ENCODE results near the gene ACSL1. TPM values are rescaled to one million over a fixed set of nuclear protein-coding genes. Genes with fewer than 3 reads are reported as not detected.

Gene ACSL1
- total RNA-seq, 1 donor from 2014 or later: 445 TPM

GRCh38 chr4:184706453-184706852, 119.3 kb downstream of the ACSL1 start:
- intact Hi-C loops (cut with DNase I): no loop called here
- ATAC-seq (no peak), DNase-seq (ENCODE audit: missing footprints) (no peak)

DNA sequence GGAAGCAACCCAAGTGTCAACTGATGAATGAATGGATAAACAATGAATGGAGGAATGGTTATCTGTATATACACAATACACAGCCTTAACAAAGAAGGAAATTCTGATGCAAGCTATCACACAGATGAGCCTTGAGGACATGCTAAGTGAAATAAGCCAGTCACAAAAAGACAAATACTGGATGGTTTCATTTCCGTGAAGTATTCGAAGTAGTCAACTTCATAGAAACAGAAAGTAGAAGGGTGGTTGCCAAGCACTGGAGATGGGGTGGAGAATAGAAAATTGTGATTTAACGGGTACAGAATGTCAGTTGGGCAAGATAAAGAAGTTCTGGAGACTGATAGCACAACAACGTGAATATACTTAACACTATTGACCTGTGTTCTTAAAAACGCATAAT, 120.1 kb downstream of the ACSL1 start:
- ATAC-seq (no peak), DNase-seq (ENCODE audit: missing footprints) (no peak)
- intact Hi-C loops (cut with DNase I): no loop called here

Small RNAs within 50 kb of the gene (microRNA-seq; reads per million reads assigned to microRNA genes)
- gene MIR3945: not detected

Other genes starting within 250 kb of the ACSL1 start
- 10.4 TPM for gene CASP3, start 176.5 kb downstream of the ACSL1 start, total RNA-seq
- 10.8 TPM for gene PRIMPOL, start 176.2 kb downstream of the ACSL1 start, total RNA-seq
- 1.8 TPM for gene CENPU, start 91.9 kb downstream of the ACSL1 start, total RNA-seq
- not detected for gene HELT, start 192.5 kb upstream of the ACSL1 start, total RNA-seq

Data from Right ventricle myocardium inferior (tissue), 1 donor.